ENCODE results near the gene GPR183. TPM values are rescaled to one million over a fixed set of nuclear protein-coding genes. Genes with fewer than 3 reads are reported as not detected.
A peak's percentile ranks its signal among the peaks of the same experiment; 100 is the strongest.

The GPR183 gene
- total RNA-seq, 2 experiments from 2014 or later, result 41.4 to 45.1 TPM

DNA sequence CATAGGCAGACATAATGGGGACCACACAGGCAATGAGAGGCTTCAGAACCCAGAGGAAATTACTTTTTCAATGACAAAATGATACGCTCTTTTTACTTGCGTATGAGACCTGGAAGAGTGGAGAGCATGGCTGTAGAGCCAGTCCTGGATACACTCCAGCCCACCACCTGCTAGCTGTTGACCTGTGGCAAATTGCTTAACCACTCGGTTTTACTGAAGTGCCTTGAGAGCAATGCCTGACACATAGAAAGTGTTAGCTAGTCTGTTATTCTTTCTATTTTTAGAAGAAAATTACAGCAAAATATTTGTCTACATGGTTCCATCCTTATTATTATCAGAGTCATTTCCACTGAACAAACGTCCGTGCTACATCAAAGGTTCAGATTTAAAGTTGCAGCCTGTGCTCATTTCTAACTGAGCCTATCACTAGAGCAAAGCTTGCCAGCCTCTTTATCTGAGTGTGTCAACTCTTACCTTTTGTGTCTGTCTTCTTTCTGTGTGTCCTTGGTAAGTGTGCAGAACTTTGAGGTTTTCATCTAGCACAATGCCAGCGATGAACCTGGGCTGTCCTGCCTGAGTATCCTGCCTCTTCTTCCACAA, 9.6 kb upstream of the GPR183 start:
- peaks cover 55% of the 10 kb centered on the region for H3K36me3 Mint-ChIP-seq (ENCODE audit: low read depth)
- no peaks in the 10 kb centered on the region for H3K27me3 Mint-ChIP-seq

DNA sequence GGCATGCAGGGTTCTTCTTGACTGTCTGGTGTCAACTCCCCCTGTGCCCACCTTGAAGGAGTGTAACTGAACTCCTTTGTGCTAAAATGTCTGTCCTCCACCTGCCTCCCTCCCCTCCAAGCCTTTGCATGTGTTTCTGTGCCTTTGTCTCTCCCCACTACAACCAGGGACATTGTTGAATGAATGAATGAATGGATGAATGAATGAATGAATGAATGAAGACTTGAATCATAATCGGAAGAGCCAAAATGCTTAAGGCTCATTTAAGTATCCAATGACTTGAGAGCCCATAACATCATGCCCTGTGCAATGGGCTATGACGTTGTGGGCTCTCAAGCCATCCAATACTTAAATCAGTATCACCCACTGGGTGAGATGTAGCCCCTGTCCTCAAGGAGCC, 9.0 kb upstream of the GPR183 start:
- Mint-ChIP-seq H3K4me3 (no peak overlapping the region), H3K4me1 (peaks cover 64% of the 10 kb centered on the region), H3K27me3 (no peaks in the 10 kb centered on the region), H3K27ac (peak overlapping the region; percentile 68), H3K36me3 (ENCODE audit: low read depth) (peaks cover 55% of the 10 kb centered on the region), H3K9me3 (no peaks in the 10 kb centered on the region)
- CTCF ChIA-PET, result interaction anchor here (1.2 to 1.7 kb wide), 2 partner anchors 14 to 71 kb away, joined by 3 to 5 read pairs; no protein-coding TSS in a partner anchor
- POLR2A ChIA-PET, result interaction anchor here (0.6 kb wide), 1 partner anchor 56 kb away, joined by 3 read pairs; no protein-coding TSS in a partner anchor
- DNase-seq, result no peak

More for the DNA sequence above, 9.6 kb upstream of the GPR183 start:
- POLR2A ChIA-PET, result no interaction called here
- Mint-ChIP-seq H3K9me3 (no peaks in the 10 kb centered on the region), H3K4me1 (peaks cover 62% of the 10 kb centered on the region), H3K4me3 (no peak overlapping the region), H3K27ac (no peak overlapping the region)
- DNase-seq, result no peak
- CTCF ChIA-PET, result interaction anchor here (0.6 kb wide), 1 partner anchor 379 kb away, joined by 3 read pairs; no protein-coding TSS in a partner anchor

DNA sequence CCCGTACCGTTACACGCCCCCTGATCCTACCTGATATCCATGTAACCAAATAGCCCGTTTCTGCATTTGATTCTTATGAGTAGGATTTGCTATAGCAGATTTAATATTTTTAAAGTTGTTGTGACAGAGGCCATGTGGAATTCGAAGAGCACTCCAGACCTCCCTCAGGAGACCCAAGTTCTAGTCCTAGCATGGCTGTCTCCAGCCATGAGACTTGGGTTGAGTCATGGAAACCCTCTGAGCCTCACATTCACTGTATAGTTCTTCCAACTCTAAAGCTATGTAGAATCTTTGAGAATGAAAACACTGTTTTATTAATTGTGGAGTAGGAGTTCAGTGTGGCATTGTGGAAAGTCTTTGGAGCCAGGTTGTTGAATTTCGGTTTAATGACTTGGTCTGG, 8.0 kb upstream of the GPR183 start:
- Mint-ChIP-seq H3K27ac (peak overlapping the region; percentile 93), H3K27me3 (no peaks in the 10 kb centered on the region), H3K4me1 (peaks cover 72% of the 10 kb centered on the region), H3K36me3 (ENCODE audit: low read depth) (peaks cover 63% of the 10 kb centered on the region), H3K9me3 (no peaks in the 10 kb centered on the region), H3K4me3 (peak overlapping the region; percentile 70)
- ChIA-PET CTCF (interaction anchor here (1.2 to 1.7 kb wide), 4 partner anchors 13 to 72 kb away, joined by 3 to 5 read pairs (median 4); no protein-coding TSS in a partner anchor), POLR2A (no interaction called here)
- no peak for DNase-seq

DNA sequence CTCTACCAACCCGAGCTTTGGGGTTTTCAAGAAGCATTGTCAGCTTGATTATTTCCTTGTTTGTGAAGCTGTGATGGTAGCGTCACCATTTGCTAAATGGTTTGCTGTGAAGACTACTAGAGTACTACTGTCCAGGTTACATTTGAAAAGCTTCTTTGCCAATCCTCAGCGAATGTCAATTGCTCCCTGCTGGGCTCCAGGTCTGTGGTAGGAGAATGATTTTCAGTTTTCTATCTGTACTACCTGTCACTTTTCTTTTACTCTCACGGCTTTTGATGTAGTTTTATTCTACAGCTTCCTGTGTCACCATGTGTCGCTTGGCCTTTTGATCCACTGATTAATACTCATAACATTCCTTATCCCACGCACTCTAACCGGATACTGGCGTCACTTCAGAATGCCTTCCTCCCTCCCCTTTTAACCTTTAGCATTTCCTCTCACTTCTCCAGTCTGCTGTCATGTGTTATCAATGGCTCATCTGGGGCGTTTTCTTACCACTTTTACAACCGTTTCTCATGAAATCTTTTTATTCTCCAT, 7.5 kb upstream of the GPR183 start:
- peak; percentile 64 for DNase-seq
- H3K4me1 Mint-ChIP-seq, result peaks cover 74% of the 10 kb centered on the region

GRCh38 chr13:99313941-99314340, 6.7 kb upstream of the GPR183 start:
- Mint-ChIP-seq H3K4me3 (peak overlapping the region; percentile 70), H3K36me3 (ENCODE audit: low read depth) (peaks cover 65% of the 10 kb centered on the region), H3K4me1 (peaks cover 76% of the 10 kb centered on the region), H3K27me3 (no peaks in the 10 kb centered on the region), H3K27ac (peak overlapping the region; percentile 93), H3K9me3 (no peaks in the 10 kb centered on the region)
- CTCF ChIA-PET, result interaction anchor here (1.2 to 1.3 kb wide), 3 partner anchors 8 to 45 kb away, joined by 4 to 5 read pairs (median 4); no protein-coding TSS in a partner anchor
- POLR2A ChIA-PET, result interaction anchor here (0.7 kb wide), 1 partner anchor 29 kb away, joined by 3 read pairs; no protein-coding TSS in a partner anchor
- DNase-seq, result no peak

More for the DNA sequence above, 7.5 kb upstream of the GPR183 start:
- POLR2A ChIA-PET, result interaction anchor here (0.7 kb wide), 1 partner anchor 30 kb away, joined by 3 read pairs; no protein-coding TSS in a partner anchor
- CTCF ChIA-PET, result interaction anchor here (0.7 to 1.7 kb wide), 4 partner anchors 13 to 73 kb away, joined by 3 to 5 read pairs (median 4); no protein-coding TSS in a partner anchor
- Mint-ChIP-seq H3K9me3 (no peaks in the 10 kb centered on the region), H3K27me3 (no peaks in the 10 kb centered on the region), H3K4me3 (peak overlapping the region; percentile 70), H3K36me3 (ENCODE audit: low read depth) (peaks cover 66% of the 10 kb centered on the region), H3K27ac (peak overlapping the region; percentile 93)

GRCh38 chr13:99313501-99313900, 6.3 kb upstream of the GPR183 start:
- Mint-ChIP-seq H3K4me1 (peaks cover 76% of the 10 kb centered on the region), H3K9me3 (peaks cover 2% of the 10 kb centered on the region), H3K27ac (peak overlapping the region; percentile 93), H3K27me3 (no peaks in the 10 kb centered on the region), H3K36me3 (ENCODE audit: low read depth) (peaks cover 64% of the 10 kb centered on the region), H3K4me3 (peak overlapping the region; percentile 12)
- DNase-seq, result no peak
- POLR2A ChIA-PET, result no interaction called here
- CTCF ChIA-PET, result interaction anchor here (1.3 to 1.5 kb wide), 3 partner anchors 8 to 44 kb away, joined by 3 to 4 read pairs (median 3); no protein-coding TSS in a partner anchor

DNA sequence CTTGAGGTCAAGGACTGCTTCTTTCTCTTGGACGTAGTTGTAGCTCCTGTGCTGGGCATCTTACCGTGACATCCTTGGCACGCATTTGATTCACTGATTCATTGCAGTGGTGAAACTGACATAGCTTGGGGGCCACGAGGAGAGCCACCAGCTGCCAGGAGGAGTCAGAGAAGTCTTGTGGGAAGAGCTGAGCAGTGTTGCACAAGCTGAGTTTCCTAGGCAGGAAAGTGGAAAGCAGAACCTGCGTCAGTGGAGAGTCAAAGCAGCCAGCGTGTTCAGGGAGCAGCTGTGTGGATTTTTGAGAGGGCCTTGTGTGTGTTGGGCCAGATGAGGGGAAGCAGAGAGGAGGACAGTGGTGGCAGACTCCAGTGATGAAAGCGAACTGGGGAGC, 5.3 kb upstream of the GPR183 start:
- H3K4me3 Mint-ChIP-seq, result no peak overlapping the region
- no peak for DNase-seq
- peaks cover 3% of the 10 kb centered on the region for H3K9me3 Mint-ChIP-seq
- peaks cover 68% of the 10 kb centered on the region for H3K36me3 Mint-ChIP-seq (ENCODE audit: low read depth)
- CTCF ChIA-PET, result interaction anchor here (0.7 to 1.5 kb wide), 7 partner anchors 9 to 136 kb away, joined by 3 to 4 read pairs (median 3); no protein-coding TSS in a partner anchor
- no peaks in the 10 kb centered on the region for H3K27me3 Mint-ChIP-seq
- peak overlapping the region; percentile 76 for H3K27ac Mint-ChIP-seq
- peaks cover 86% of the 10 kb centered on the region for H3K4me1 Mint-ChIP-seq
- POLR2A ChIA-PET, result no interaction called here

GRCh38 chr13:99311748-99312492, 4.7 kb upstream of the GPR183 start:
- CTCF ChIA-PET, result interaction anchor here (0.7 to 1.5 kb wide), 8 partner anchors 10 to 135 kb away, joined by 3 to 4 read pairs (median 3); no protein-coding TSS in a partner anchor
- no peak overlapping the region for H3K4me3 Mint-ChIP-seq
- POLR2A ChIA-PET, result no interaction called here
- peak overlapping the region; percentile 31 for H3K27ac Mint-ChIP-seq
- H3K36me3 Mint-ChIP-seq (ENCODE audit: low read depth), result peaks cover 66% of the 10 kb centered on the region
- peaks cover 3% of the 10 kb centered on the region for H3K9me3 Mint-ChIP-seq
- no peak for DNase-seq
- no peaks in the 10 kb centered on the region for H3K27me3 Mint-ChIP-seq
- H3K4me1 Mint-ChIP-seq, result peaks cover 84% of the 10 kb centered on the region

DNA sequence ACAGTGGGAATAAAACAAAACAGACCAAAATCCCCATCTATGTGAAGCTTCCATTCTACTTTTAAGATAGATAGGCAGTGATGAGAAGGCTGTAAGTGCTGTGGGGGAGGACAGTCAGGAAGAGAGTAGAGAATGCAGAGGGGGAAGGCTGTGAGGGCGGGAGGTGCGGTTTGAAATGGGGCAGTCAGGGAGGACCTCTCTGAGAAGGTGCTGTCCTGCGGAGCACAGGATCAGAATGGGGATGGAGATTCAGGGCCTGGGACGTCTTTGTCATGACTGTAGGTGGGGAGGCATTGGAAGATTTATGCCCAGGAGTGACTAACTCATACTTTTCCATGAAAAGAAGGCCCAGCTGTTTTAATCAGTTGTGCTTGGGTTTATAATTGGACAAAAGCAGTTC, 3.9 kb upstream of the GPR183 start:
- Mint-ChIP-seq H3K36me3 (ENCODE audit: low read depth) (peaks cover 63% of the 10 kb centered on the region), H3K4me1 (peaks cover 81% of the 10 kb centered on the region), H3K27me3 (no peaks in the 10 kb centered on the region), H3K27ac (peak overlapping the region; percentile 65), H3K9me3 (peaks cover 3% of the 10 kb centered on the region), H3K4me3 (no peak overlapping the region)
- DNase-seq, result no peak
- CTCF ChIA-PET, result interaction anchor here (0.7 to 1.5 kb wide), 3 partner anchors 10 to 126 kb away, joined by 3 to 4 read pairs (median 4); no protein-coding TSS in a partner anchor
- POLR2A ChIA-PET, result no interaction called here

DNA sequence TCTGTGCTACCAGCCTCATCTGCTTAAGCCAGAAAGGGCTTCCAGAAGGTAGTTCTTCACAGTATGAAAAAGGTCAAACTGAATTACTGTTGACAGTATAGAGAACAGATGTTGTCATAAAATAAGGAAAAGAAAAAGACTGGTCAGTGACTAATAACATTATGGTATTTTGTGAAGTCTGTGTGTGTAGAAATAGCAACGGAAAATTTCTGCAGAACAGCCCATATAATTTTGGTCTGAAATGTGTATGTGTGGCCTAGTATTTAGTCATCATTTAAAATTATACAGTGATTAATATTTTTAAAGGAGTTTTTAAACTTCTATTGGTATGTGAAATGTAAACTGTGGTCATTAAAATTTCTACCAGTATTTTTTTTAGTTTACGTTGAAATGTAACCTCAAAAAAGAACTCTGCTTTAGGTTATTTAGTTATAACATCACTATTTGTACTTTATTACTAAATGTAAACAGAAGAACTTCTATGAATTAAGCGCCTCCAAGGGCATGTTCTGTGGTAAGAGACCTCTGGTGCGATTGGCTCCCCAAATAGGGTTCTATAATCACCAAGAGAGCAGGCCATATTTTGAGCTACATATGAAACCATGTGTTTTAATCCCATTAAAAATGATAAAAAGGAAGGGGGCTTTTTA, 3.3 kb upstream of the GPR183 start:
- Mint-ChIP-seq H3K4me1 (peaks cover 82% of the 10 kb centered on the region), H3K9me3 (peaks cover 3% of the 10 kb centered on the region), H3K27ac (peak overlapping the region; percentile 65), H3K27me3 (no peaks in the 10 kb centered on the region), H3K4me3 (no peak overlapping the region), H3K36me3 (ENCODE audit: low read depth) (peaks cover 66% of the 10 kb centered on the region)
- DNase-seq, result no peak
- ChIA-PET POLR2A (no interaction called here), CTCF (interaction anchor here (1.1 to 1.5 kb wide), 2 partner anchors 10 to 127 kb away, joined by 3 to 4 read pairs; no protein-coding TSS in a partner anchor)

DNA sequence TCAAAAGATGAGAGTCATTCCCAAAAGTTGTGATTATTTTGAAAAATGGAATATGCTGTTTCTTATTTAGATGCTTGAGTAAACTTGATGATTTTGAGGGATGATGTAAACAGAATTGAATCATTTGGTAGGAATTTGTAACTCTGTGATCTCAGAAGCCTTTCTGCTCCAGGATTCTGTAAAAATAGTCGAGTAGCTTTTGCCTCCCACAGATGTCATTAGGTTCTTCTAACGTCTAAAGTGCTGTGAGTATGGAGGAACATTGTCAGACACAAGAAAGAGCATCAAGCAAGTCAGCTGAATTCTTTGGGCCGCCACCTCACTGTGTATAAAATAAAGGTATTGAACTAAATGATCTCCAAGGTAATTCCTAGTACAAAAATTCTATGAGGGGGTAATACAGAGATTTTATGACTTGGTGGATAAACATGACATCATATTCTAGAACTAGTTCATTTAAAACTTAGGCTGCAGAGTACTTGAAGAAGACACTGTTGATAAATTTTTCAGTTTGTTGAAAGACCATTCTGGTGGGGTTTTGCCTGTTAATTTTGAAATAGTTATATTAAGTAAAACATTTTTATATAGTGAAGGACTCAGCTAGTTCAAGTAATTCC, 1.4 kb upstream of the GPR183 start:
- ChIA-PET CTCF (interaction anchor here (0.9 to 2.9 kb wide), 10 partner anchors 11 to 128 kb away, joined by 3 to 9 read pairs (median 3); no protein-coding TSS in a partner anchor), POLR2A (no interaction called here)
- no peaks in the 10 kb centered on the region for H3K27me3 Mint-ChIP-seq
- peaks cover 65% of the 10 kb centered on the region for H3K36me3 Mint-ChIP-seq (ENCODE audit: low read depth)
- peak overlapping the region; percentile 77 for H3K4me3 Mint-ChIP-seq
- H3K4me1 Mint-ChIP-seq, result peaks cover 77% of the 10 kb centered on the region
- peak overlapping the region; percentile 88 for H3K27ac Mint-ChIP-seq
- no peak for DNase-seq
- H3K9me3 Mint-ChIP-seq, result peaks cover 3% of the 10 kb centered on the region

All from activated CD4-positive, alpha-beta T cell treated with anti-CD3 and anti-CD28 coated beads, Interleukin-2, amount 10 ng/mL, durations not matched to agents 7 days and 5 days (primary cell).